Keratinocyte (primary cell): ENCODE data around the gene FBXO3. TPM values are rescaled to one million over a fixed set of nuclear protein-coding genes. Genes with fewer than 3 reads are reported as not detected.

Experiments used
- DNase-seq: peaks from one replicate; pipeline ENCODE4 v3.0.0-alpha.2; 2011; ENCODE audit warnings: low read depth, missing footprints, low spot score
- FAIRE-seq: peaks from 2 replicates; lab custom pipeline; 2011; peaks lifted over from hg19 to GRCh38; lab: Jason Lieb, UNC
- H2AFZ ChIP-seq: 2 replicates; pipeline ENCODE4 v1.6.0; 2012; ENCODE audit warnings: low read length, control low read depth, inconsistent platforms; ENCODE audit not compliant: control insufficient read depth
- H3K27ac ChIP-seq: 2 replicates; pipeline ENCODE4 v1.5.1; 2011; ENCODE audit warnings: low read length; ENCODE audit not compliant: control insufficient read depth, insufficient read depth
- H3K27me3 ChIP-seq: 3 replicates; pipeline ENCODE4 v1.6.0; 2011; ENCODE audit warnings: low read length; ENCODE audit not compliant: control insufficient read depth, insufficient read depth; ENCODE audit errors: extremely low read depth
- H3K36me3 ChIP-seq, 2 experiments: 2 replicates in 1 of 2; 3 replicates in 1 of 2; pipeline ENCODE4 v1.5.1; 2011; ENCODE audit warnings: low read length in 2 of 2, mild to moderate bottlenecking in 1 of 2; ENCODE audit not compliant: control insufficient read depth in 2 of 2, insufficient read depth in 2 of 2; ENCODE audit errors: extremely low read depth in 1 of 2
- H3K4me1 ChIP-seq: 3 replicates; pipeline ENCODE4 v1.5.1; 2011; ENCODE audit warnings: low read length; ENCODE audit not compliant: control insufficient read depth, insufficient read depth; ENCODE audit errors: extremely low read depth
- H3K4me2 ChIP-seq: 3 replicates; pipeline ENCODE4 v1.6.0; 2011; ENCODE audit warnings: low read depth, low read length; ENCODE audit not compliant: control insufficient read depth, insufficient read depth; ENCODE audit errors: extremely low read depth
- H3K4me3 ChIP-seq, 3 experiments: fragments of 200-600 bp in 1 of 3; sonication (generic) in 1 of 3; 2 replicates in 2 of 3; 3 replicates in 1 of 3; pipeline ENCODE4 v1.5.1; 2011 to 2016; ENCODE audit warnings: low read length in 3 of 3, mild to moderate bottlenecking in 3 of 3, control low read depth in 2 of 3, inconsistent platforms in 1 of 3, low read depth in 1 of 3, mixed read lengths in 1 of 3, mixed run types in 1 of 3, moderate library complexity in 1 of 3; ENCODE audit not compliant: control insufficient read depth in 2 of 3, insufficient read depth in 2 of 3; ENCODE audit errors: extremely low read depth in 1 of 3
- H3K79me2 ChIP-seq: 2 replicates; pipeline ENCODE4 v1.6.0; 2012; ENCODE audit warnings: low read length; ENCODE audit not compliant: control insufficient read depth, insufficient read depth
- H3K9ac ChIP-seq: 3 replicates; pipeline ENCODE4 v1.6.0; 2011; ENCODE audit warnings: low read length; ENCODE audit not compliant: control insufficient read depth, insufficient read depth; ENCODE audit errors: extremely low read depth
- H3K9me1 ChIP-seq: 3 replicates; pipeline ENCODE4 v1.6.0; 2011; ENCODE audit warnings: low read length; ENCODE audit not compliant: control insufficient read depth, insufficient read depth; ENCODE audit errors: extremely low read depth
- H3K9me3 ChIP-seq: 2 replicates; pipeline ENCODE4 v1.5.1; 2012; ENCODE audit warnings: low read depth, low read length; ENCODE audit not compliant: control insufficient read depth
- H4K20me1 ChIP-seq: 3 replicates; pipeline ENCODE4 v1.6.0; 2011; ENCODE audit warnings: low read length; ENCODE audit not compliant: control insufficient read depth, insufficient read depth; ENCODE audit errors: extremely low read depth
- CTCF ChIP-seq, 3 experiments: IDR thresholded peaks in 1 of 3; conservative IDR thresholded peaks in 1 of 3; optimal IDR thresholded peaks in 1 of 3; 2 replicates in 2 of 3; 3 replicates in 1 of 3; pipeline versions ENCODE3 to v1.5.1; 2011; ENCODE audit warnings: low read length in 3 of 3, mild to moderate bottlenecking in 3 of 3, moderate library complexity in 2 of 3, control low read depth in 1 of 3, inconsistent platforms in 1 of 3; ENCODE audit not compliant: insufficient read depth in 2 of 3; ENCODE audit errors: extremely low read depth in 1 of 3
- EZH2 ChIP-seq: IDR thresholded peaks from one replicate; pipeline ENCODE4 v1.6.1; 2012; ENCODE audit warnings: inconsistent platforms, mild to moderate bottlenecking, low read length, moderate library complexity
- dilution Hi-C: fragments of 300-500 bp; cut with MboI; formaldehyde crosslinking; loops from one replicate; pipeline ENCODE4 v1.7.0; 2020; ENCODE audit warnings: low sequenced_read_pairs; ENCODE audit not compliant: extremely low pct_ligation_motif_present
- polyA plus RNA-seq, 5 experiments: library from polyadenylated mRNA; depleted of rRNA in 3 of 5; stranded (reverse) in 3 of 5; stranded (forward) in 1 of 5; unstranded in 1 of 5; fragments of >200 nt; gene quantifications; 1 replicate in 1 of 5; 2 replicates in 3 of 5; 3 replicates in 1 of 5; pipeline versions ENCODE4 v1.2.1 to v1.2.3, GENCODE V29; 2011 to 2012; ENCODE audit warnings: missing spikeins in 2 of 5, low read depth in 1 of 5, low replicate concordance in 1 of 5

FBXO3 gene
- polyA plus RNA-seq, 1 donor (not counting 4 experiments of a cell fraction or from before 2014, with no cell fraction given): 68.6 TPM

GRCh38 chr11:33706966-33707365, 67.4 kb downstream of the FBXO3 start:
- Histone ChIP-seq H3K79me2 (peaks cover 21% of the 10 kb centered on the region), H3K9me3 (no peaks in the 10 kb centered on the region), H3K4me1 (peaks cover 54% of the 10 kb centered on the region), H2AFZ (no peak overlapping the region), H4K20me1 (no peaks in the 10 kb centered on the region), H3K4me2 (no peak overlapping the region), H3K9me1 (no peaks in the 10 kb centered on the region), H3K4me3 (no peak overlapping the region), H3K9ac (no peak overlapping the region), H3K27ac (no peak overlapping the region), H3K27me3 (no peaks in the 10 kb centered on the region), H3K36me3 (peaks cover 30 to 37% of the 10 kb centered on the region in 2 experiments)
- TF ChIP-seq CTCF (optimal IDR thresholded peaks at IDR 0.05 in 1 of 3, IDR thresholded peaks at IDR 0.05 in 1 of 3, conservative IDR thresholded peaks at IDR 0.05 in 1 of 3; ENCODE audit: extremely low read depth in 1 of 3, insufficient read depth in 2 of 3, low read length in 3 of 3) (no peak), EZH2 (no peak)
- dilution Hi-C loops: no loop called here
- FAIRE-seq: no peak
- no peak for DNase-seq

- Histone ChIP-seq H3K27me3 (no peaks in the 10 kb centered on the region), H3K4me2 (no peak overlapping the region), H4K20me1 (no peaks in the 10 kb centered on the region), H3K9me3 (no peaks in the 10 kb centered on the region), H3K27ac (no peak overlapping the region), H3K9me1 (no peaks in the 10 kb centered on the region), H3K79me2 (peaks cover 19% of the 10 kb centered on the region), H3K36me3 (peaks cover 30 to 37% of the 10 kb centered on the region in 2 experiments), H2AFZ (no peak overlapping the region), H3K4me1 (peaks cover 59% of the 10 kb centered on the region), H3K9ac (no peak overlapping the region), H3K4me3 (no peak overlapping the region)
- TF ChIP-seq CTCF (optimal IDR thresholded peaks at IDR 0.05 in 1 of 3, IDR thresholded peaks at IDR 0.05 in 1 of 3, conservative IDR thresholded peaks at IDR 0.05 in 1 of 3; ENCODE audit: extremely low read depth in 1 of 3, insufficient read depth in 2 of 3, low read length in 3 of 3): no peak
- TF ChIP-seq EZH2: no peak
- no peak for FAIRE-seq
- dilution Hi-C loops: no loop called here
- no peak for DNase-seq
Measured at GRCh38 chr11:33706546-33706945, 67.8 kb downstream of the FBXO3 start.
